Panc1 (cell line): Measurements from ENCODE around the gene SDK2.

Experiments
- CTCF ChIP-seq: fragments of 450-650 bp; IDR thresholded peaks from 2 replicates; pipeline ENCODE4 v1.5.1; 2017; ENCODE audit warnings: mild to moderate bottlenecking
- POLR2AphosphoS5 ChIP-seq: IDR thresholded peaks from 2 replicates; pipeline ENCODE4 v1.6.1; 2012; ENCODE audit warnings: mild to moderate bottlenecking, low read depth, low read length, moderate library complexity

- no peak for TF ChIP-seq CTCF
- TF ChIP-seq POLR2AphosphoS5: no peak
Measured at GRCh38 chr17:73455767-73456166, 188.5 kb downstream of the SDK2 start.
